ENCODE results near the gene MGAT5B.

The MGAT5B gene

GRCh38 chr17:76927982-76928381 is 59.8 kb downstream of the MGAT5B start:
- ATAC-seq, result no peak

GRCh38 chr17:76929148-76929547 is 60.9 kb downstream of the MGAT5B start:
- DNase-seq (no peak), ATAC-seq (no peak)

More at GRCh38 chr17:76927982-76928381, 59.8 kb downstream of the MGAT5B start:
- DNase-seq, result no peak

GRCh38 chr17:76929601-76930000 is 61.4 kb downstream of the MGAT5B start:
- ATAC-seq, result no peak

GRCh38 chr17:76930107-76930506 is 61.9 kb downstream of the MGAT5B start:
- no peak for ATAC-seq

More at GRCh38 chr17:76929601-76930000, 61.4 kb downstream of the MGAT5B start:
- DNase-seq, result no peak

GRCh38 chr17:76932402-76933333 is 64.5 kb downstream of the MGAT5B start:
- DNase-seq (no peak), ATAC-seq (no peak)

More at GRCh38 chr17:76930107-76930506, 61.9 kb downstream of the MGAT5B start:
- DNase-seq, result no peak

- DNase-seq, result no peak
- no peak for ATAC-seq
Measured at GRCh38 chr17:76934561-76935320, 66.5 kb downstream of the MGAT5B start.

GRCh38 chr17:76935331-76935730 is 67.1 kb downstream of the MGAT5B start:
- DNase-seq (no peak), ATAC-seq (no peak)

- ATAC-seq (no peak), DNase-seq (no peak)
Measured at GRCh38 chr17:76937238-76937637, 69.0 kb downstream of the MGAT5B start.

GRCh38 chr17:76938009-76938408 is 69.8 kb downstream of the MGAT5B start:
- DNase-seq, result no peak

GRCh38 chr17:76940295-76940694 is 72.1 kb downstream of the MGAT5B start:
- no peak for DNase-seq
- no peak for ATAC-seq

More at GRCh38 chr17:76938009-76938408, 69.8 kb downstream of the MGAT5B start:
- ATAC-seq, result no peak

- ATAC-seq, result no peak
Measured at GRCh38 chr17:76940738-76941350, 72.6 kb downstream of the MGAT5B start.

GRCh38 chr17:76943202-76943601 is 75.0 kb downstream of the MGAT5B start:
- DNase-seq, result no peak
- no peak for ATAC-seq

More at GRCh38 chr17:76940738-76941350, 72.6 kb downstream of the MGAT5B start:
- peak; percentile 28 for DNase-seq

GRCh38 chr17:76943781-76944213 is 75.6 kb downstream of the MGAT5B start:
- no peak for ATAC-seq
- DNase-seq, result no peak

GRCh38 chr17:76944477-76944876 is 76.3 kb downstream of the MGAT5B start:
- no peak for ATAC-seq
- no peak for DNase-seq

GRCh38 chr17:76946111-76946771 is 78.0 kb downstream of the MGAT5B start:
- ATAC-seq, result no peak
- DNase-seq, result no peak

GRCh38 chr17:76946772-76947135 is 78.5 kb downstream of the MGAT5B start:
- ATAC-seq (no peak), DNase-seq (no peak)

- DNase-seq, result no peak
- ATAC-seq, result no peak
Measured at GRCh38 chr17:76947309-76947708, 79.1 kb downstream of the MGAT5B start.

GRCh38 chr17:76947771-76948170 is 79.6 kb downstream of the MGAT5B start:
- ATAC-seq, result no peak

GRCh38 chr17:76948301-76948700 is 80.1 kb downstream of the MGAT5B start:
- ATAC-seq, result no peak
- DNase-seq, result no peak

More at GRCh38 chr17:76947771-76948170, 79.6 kb downstream of the MGAT5B start:
- DNase-seq, result no peak

- ATAC-seq (no peak), DNase-seq (no peak)
Measured at GRCh38 chr17:76948726-76949342, 80.6 kb downstream of the MGAT5B start.

- ATAC-seq (no peak), DNase-seq (no peak)
Measured at GRCh38 chr17:76949913-76950695, 81.9 kb downstream of the MGAT5B start.

Measured in stimulated activated naive CD8-positive, alpha-beta T cell treated with anti-CD3 and anti-CD28 coated beads, Interleukin-15, Interleukin-2, amounts not matched to agents 100 U/mL and 50 U/mL, for 24 hours (primary cell).